ENCODE results near the gene COL4A5. TPM values are rescaled to one million over a fixed set of nuclear protein-coding genes. Genes with fewer than 3 reads are reported as not detected.

COL4A5 gene
- total RNA-seq, 1 donor from 2014 or later: not detected

DNA sequence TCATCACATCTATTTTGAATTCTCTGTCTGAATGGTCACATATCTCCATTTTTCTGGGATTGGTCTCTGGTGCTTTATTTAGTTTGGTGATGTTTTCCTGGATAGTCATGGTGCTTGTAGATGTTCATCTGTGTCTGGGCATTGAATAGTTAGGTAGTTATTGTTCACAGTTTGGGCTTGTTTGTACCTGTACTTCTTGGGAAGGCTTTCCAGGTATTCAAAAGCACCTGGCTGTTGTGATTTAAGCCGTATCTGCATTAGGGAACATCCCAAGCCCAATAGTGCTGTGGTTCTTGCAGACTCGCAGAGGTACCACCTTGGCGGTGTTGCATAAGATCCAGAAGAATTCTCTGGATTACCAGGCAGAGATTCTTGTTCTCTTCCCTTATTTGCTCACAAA lies 44.6 kb downstream of the COL4A5 start:
- Mint-ChIP-seq H3K27ac (no peak overlapping the region), H3K4me3 (no peak overlapping the region), H3K4me1 (ENCODE audit: low read depth) (no peaks in the 10 kb centered on the region), H3K27me3 (ENCODE audit: insufficient read depth) (no peaks in the 10 kb centered on the region), H3K36me3 (ENCODE audit: low read depth) (no peaks in the 10 kb centered on the region), H3K9me3 (no peaks in the 10 kb centered on the region)
- no peak for DNase-seq (ENCODE audit: low spot score)
- intact Hi-C loops (cut with micrococcal nuclease): no loop called here

GRCh38 chrX:108485960-108486359 lies 46.3 kb downstream of the COL4A5 start:
- Mint-ChIP-seq H3K4me1 (ENCODE audit: low read depth) (no peaks in the 10 kb centered on the region), H3K9me3 (no peaks in the 10 kb centered on the region), H3K36me3 (ENCODE audit: low read depth) (no peaks in the 10 kb centered on the region), H3K27ac (no peak overlapping the region), H3K4me3 (no peak overlapping the region), H3K27me3 (ENCODE audit: insufficient read depth) (no peaks in the 10 kb centered on the region)
- intact Hi-C loops (cut with micrococcal nuclease): no loop called here
- DNase-seq (ENCODE audit: low spot score): no peak

DNA sequence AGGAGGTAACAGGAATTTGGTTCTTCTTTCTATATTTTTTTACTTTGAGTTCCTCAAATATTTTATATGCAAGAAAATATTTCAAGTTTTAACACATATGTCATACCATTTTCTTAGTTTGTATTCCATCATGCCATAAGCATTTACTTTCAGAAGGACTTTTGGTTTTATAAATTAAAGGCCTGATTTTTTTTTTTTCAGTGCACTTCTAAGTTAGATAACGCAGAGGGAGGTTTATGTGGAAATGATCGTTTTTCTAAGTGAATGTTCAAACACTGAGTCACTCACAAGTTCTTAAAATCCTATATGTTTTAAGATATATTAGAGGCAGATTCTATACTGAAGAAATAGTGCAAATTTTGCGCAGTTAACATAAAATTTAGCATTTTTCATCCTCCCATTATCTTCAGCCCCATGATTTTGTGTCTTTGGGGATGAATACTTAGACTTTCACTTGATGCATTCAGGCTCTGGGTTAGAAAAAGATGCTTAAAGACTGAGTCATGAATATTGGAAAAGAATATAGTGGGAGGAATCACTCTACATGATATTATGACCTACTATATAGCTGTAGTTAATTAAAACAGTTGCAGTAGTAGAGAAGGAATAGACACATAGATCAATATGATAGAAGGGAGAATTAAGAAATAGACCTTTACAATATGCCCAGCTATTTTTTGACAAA lies 54.9 kb downstream of the COL4A5 start:
- no peaks in the 10 kb centered on the region for H3K9me3 Mint-ChIP-seq
- intact Hi-C loops (cut with micrococcal nuclease): no loop called here
- no peak overlapping the region for H3K27ac Mint-ChIP-seq
- no peaks in the 10 kb centered on the region for H3K27me3 Mint-ChIP-seq (ENCODE audit: insufficient read depth)
- no peaks in the 10 kb centered on the region for H3K4me1 Mint-ChIP-seq (ENCODE audit: low read depth)
- DNase-seq (ENCODE audit: low spot score): no peak
- no peak overlapping the region for H3K4me3 Mint-ChIP-seq
- no peaks in the 10 kb centered on the region for H3K36me3 Mint-ChIP-seq (ENCODE audit: low read depth)

GRCh38 chrX:108511721-108512120 lies 72.1 kb downstream of the COL4A5 start:
- Mint-ChIP-seq H3K9me3 (no peaks in the 10 kb centered on the region), H3K4me1 (ENCODE audit: low read depth) (no peaks in the 10 kb centered on the region), H3K27me3 (ENCODE audit: insufficient read depth) (no peaks in the 10 kb centered on the region), H3K4me3 (no peak overlapping the region), H3K27ac (no peak overlapping the region), H3K36me3 (ENCODE audit: low read depth) (no peaks in the 10 kb centered on the region)
- DNase-seq (ENCODE audit: low spot score): no peak
- intact Hi-C loops (cut with micrococcal nuclease): no loop called here

DNA sequence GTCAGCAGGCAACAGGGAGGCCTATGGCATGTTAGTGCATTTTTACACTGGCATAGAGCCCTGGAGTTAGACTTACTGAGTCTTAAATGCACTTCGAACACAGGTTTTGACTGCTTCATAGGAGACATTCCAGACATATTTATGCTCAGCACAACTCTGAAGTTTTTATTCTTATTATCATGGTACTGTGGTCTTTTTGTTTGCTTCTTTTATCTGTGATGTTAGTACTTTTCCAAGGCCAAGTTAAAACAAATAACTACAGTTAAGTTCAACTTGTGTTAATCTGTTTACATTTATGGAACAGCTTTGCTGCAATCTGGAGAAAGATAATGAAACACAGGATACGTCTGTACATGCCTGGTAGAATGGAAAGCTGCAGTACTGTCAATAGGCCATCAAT lies 76.5 kb downstream of the COL4A5 start:
- no peaks in the 10 kb centered on the region for H3K4me1 Mint-ChIP-seq (ENCODE audit: low read depth)
- H3K4me3 Mint-ChIP-seq: no peak overlapping the region
- no peaks in the 10 kb centered on the region for H3K9me3 Mint-ChIP-seq
- H3K27me3 Mint-ChIP-seq (ENCODE audit: insufficient read depth): no peaks in the 10 kb centered on the region
- intact Hi-C loops (cut with micrococcal nuclease): no loop called here
- no peaks in the 10 kb centered on the region for H3K36me3 Mint-ChIP-seq (ENCODE audit: low read depth)
- DNase-seq (ENCODE audit: low spot score): no peak
- no peak overlapping the region for H3K27ac Mint-ChIP-seq

DNA sequence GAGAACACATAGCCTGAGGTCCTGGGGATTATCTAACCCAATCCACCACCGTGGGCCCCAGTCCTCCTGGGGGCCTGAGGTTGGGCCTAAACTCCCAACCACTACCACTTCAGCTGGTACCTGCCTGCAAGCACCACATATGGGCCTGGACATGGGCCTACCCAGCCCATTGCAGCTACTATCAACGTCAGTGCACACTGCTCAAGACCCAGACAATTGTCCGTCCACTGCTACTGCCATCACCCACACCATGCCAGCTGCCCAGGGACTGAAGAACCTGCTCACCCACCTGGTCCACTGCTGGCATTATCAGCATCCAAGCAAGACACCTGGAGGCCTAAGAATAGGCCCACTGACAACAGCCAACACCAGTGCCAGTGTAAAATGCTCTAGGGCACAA lies 88.1 kb downstream of the COL4A5 start:
- intact Hi-C loops (cut with micrococcal nuclease): no loop called here
- no peaks in the 10 kb centered on the region for H3K9me3 Mint-ChIP-seq
- no peaks in the 10 kb centered on the region for H3K36me3 Mint-ChIP-seq (ENCODE audit: low read depth)
- no peaks in the 10 kb centered on the region for H3K4me1 Mint-ChIP-seq (ENCODE audit: low read depth)
- DNase-seq (ENCODE audit: low spot score): no peak
- no peaks in the 10 kb centered on the region for H3K27me3 Mint-ChIP-seq (ENCODE audit: insufficient read depth)
- H3K27ac Mint-ChIP-seq: no peak overlapping the region
- no peak overlapping the region for H3K4me3 Mint-ChIP-seq

DNA sequence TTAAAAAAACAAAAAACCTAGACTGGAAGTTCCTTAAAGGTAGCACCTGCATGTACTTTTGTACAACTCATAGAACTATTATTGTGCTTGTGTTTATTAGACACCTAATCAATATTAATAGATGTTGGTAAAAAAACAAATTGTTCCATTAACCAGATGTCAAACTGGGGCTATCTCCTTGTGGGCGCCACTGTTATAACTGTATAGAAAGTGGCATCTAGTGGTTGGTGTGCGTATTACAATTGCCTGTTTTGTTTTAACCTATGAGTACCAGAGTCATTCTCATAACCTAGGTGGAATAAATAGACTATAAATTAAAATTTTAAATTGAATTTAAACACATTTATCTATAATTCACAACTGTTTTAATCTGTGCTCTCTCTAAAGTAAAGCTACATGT lies 97.4 kb downstream of the COL4A5 start:
- Mint-ChIP-seq H3K27me3 (ENCODE audit: insufficient read depth) (no peaks in the 10 kb centered on the region), H3K9me3 (no peaks in the 10 kb centered on the region), H3K4me3 (no peak overlapping the region), H3K27ac (no peak overlapping the region), H3K4me1 (ENCODE audit: low read depth) (no peaks in the 10 kb centered on the region), H3K36me3 (ENCODE audit: low read depth) (no peaks in the 10 kb centered on the region)
- no peak for DNase-seq (ENCODE audit: low spot score)
- intact Hi-C loops (cut with micrococcal nuclease): no loop called here

DNA sequence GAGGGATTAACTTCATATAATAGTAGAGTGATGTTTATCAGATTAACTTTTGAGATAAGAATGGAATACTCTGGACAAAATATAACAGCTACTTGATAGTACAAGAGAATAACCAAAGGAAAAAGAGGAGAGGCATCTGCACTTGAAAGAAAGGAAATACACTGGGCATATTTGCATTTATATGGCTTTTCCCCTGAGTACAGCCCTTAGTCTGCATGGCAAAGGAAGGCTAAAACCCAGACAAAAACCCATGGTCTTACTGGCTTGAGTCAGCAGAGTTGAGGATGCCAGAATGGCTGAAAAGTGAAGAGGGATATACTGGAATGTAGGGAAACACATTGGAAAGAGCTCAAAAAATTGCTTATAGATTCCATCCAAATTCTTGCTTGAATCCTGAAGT lies 101.6 kb downstream of the COL4A5 start:
- DNase-seq (ENCODE audit: low spot score): no peak
- Mint-ChIP-seq H3K27ac (no peak overlapping the region), H3K4me3 (no peak overlapping the region), H3K36me3 (ENCODE audit: low read depth) (no peaks in the 10 kb centered on the region), H3K27me3 (ENCODE audit: insufficient read depth) (no peaks in the 10 kb centered on the region), H3K9me3 (no peaks in the 10 kb centered on the region), H3K4me1 (ENCODE audit: low read depth) (no peaks in the 10 kb centered on the region)
- intact Hi-C loops (cut with micrococcal nuclease): no loop called here

DNA sequence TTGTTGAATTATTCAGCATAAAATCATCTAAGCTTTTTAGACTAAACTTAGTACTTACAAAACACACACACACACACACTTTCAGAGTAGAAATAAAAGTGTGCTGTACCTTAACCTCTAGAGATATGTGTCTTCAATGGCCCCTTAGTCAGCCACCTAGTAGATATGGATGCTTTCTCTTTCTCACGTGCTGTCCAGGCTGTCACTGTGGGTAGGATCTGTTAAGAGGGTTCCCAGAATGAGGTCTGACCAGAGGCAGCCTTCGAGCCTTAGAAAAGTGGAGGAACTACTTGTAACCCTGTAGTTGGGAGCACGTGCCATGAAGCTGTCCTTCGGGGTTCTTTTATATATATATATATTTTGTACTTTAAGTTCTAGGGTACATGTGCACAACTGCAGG lies 117.9 kb downstream of the COL4A5 start:
- no peak for DNase-seq (ENCODE audit: low spot score)
- H3K4me1 Mint-ChIP-seq (ENCODE audit: low read depth): no peaks in the 10 kb centered on the region
- intact Hi-C loops (cut with micrococcal nuclease): no loop called here
- H3K4me3 Mint-ChIP-seq: no peak overlapping the region
- no peaks in the 10 kb centered on the region for H3K36me3 Mint-ChIP-seq (ENCODE audit: low read depth)
- H3K27ac Mint-ChIP-seq: no peak overlapping the region
- H3K27me3 Mint-ChIP-seq (ENCODE audit: insufficient read depth): no peaks in the 10 kb centered on the region
- no peaks in the 10 kb centered on the region for H3K9me3 Mint-ChIP-seq

- Mint-ChIP-seq H3K4me1 (ENCODE audit: low read depth) (no peaks in the 10 kb centered on the region), H3K9me3 (no peaks in the 10 kb centered on the region), H3K4me3 (no peak overlapping the region), H3K27ac (no peak overlapping the region), H3K27me3 (ENCODE audit: insufficient read depth) (no peaks in the 10 kb centered on the region), H3K36me3 (ENCODE audit: low read depth) (no peaks in the 10 kb centered on the region)
- intact Hi-C loops (cut with micrococcal nuclease): no loop called here
- no peak for DNase-seq (ENCODE audit: low spot score)
Measured at GRCh38 chrX:108558217-108558616, 118.6 kb downstream of the COL4A5 start.

DNA sequence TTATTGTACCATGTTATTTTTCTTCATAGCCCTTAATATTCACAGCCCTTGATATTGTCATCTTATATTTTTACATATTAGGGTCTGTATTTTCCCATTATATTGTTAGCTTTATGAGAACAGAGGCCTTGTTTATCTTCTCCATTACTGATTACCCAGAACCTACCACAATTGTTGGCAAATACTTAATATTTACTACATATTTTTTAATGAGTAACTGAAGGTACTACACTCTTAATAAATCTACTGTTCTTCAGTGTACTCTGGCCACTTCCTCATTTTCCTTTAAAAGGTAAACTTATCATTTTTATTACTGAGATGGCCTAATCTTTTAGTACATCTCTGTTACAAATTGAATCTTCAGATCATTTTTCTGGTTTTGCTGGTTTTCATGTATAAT lies 133.5 kb downstream of the COL4A5 start:
- intact Hi-C loops (cut with micrococcal nuclease): no loop called here
- Mint-ChIP-seq H3K27ac (no peak overlapping the region), H3K36me3 (ENCODE audit: low read depth) (no peaks in the 10 kb centered on the region), H3K9me3 (no peaks in the 10 kb centered on the region), H3K4me1 (ENCODE audit: low read depth) (no peaks in the 10 kb centered on the region), H3K4me3 (no peak overlapping the region), H3K27me3 (ENCODE audit: insufficient read depth) (no peaks in the 10 kb centered on the region)
- DNase-seq (ENCODE audit: low spot score): no peak

DNA sequence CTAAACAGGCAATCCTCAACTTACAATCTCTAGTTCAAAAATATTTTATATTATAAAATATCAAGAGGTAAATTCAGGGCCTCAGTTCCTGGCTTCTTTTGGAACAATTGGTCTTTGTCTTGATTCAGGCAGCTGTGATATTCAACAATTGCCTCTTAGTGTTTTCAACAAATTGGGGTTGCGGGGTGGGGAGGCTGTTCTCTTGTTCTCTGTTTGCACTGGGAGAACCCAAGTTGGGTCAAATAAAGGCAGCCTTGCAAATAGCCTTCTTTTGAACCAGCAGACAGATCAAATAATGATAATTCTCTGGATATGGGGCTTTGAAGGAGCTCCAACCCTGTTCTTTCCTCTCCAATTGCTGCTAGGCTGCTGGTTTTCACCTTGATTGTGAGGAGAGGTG lies 142.5 kb downstream of the COL4A5 start:
- Mint-ChIP-seq H3K9me3 (no peaks in the 10 kb centered on the region), H3K4me3 (no peak overlapping the region), H3K27ac (no peak overlapping the region), H3K4me1 (ENCODE audit: low read depth) (no peaks in the 10 kb centered on the region), H3K36me3 (ENCODE audit: low read depth) (no peaks in the 10 kb centered on the region), H3K27me3 (ENCODE audit: insufficient read depth) (no peaks in the 10 kb centered on the region)
- intact Hi-C loops (cut with micrococcal nuclease): no loop called here
- no peak for DNase-seq (ENCODE audit: low spot score)

GRCh38 chrX:108584617-108585211 lies 145.1 kb downstream of the COL4A5 start:
- intact Hi-C loops (cut with micrococcal nuclease): no loop called here
- no peak overlapping the region for H3K4me3 Mint-ChIP-seq
- no peaks in the 10 kb centered on the region for H3K36me3 Mint-ChIP-seq (ENCODE audit: low read depth)
- no peak for DNase-seq (ENCODE audit: low spot score)
- no peaks in the 10 kb centered on the region for H3K27me3 Mint-ChIP-seq (ENCODE audit: insufficient read depth)
- H3K27ac Mint-ChIP-seq: no peak overlapping the region
- H3K4me1 Mint-ChIP-seq (ENCODE audit: low read depth): no peaks in the 10 kb centered on the region
- no peaks in the 10 kb centered on the region for H3K9me3 Mint-ChIP-seq

- H3K9me3 Mint-ChIP-seq: no peaks in the 10 kb centered on the region
- H3K4me3 Mint-ChIP-seq: no peak overlapping the region
- intact Hi-C loops (cut with micrococcal nuclease): no loop called here
- H3K27me3 Mint-ChIP-seq (ENCODE audit: insufficient read depth): no peaks in the 10 kb centered on the region
- H3K27ac Mint-ChIP-seq: no peak overlapping the region
- H3K4me1 Mint-ChIP-seq (ENCODE audit: low read depth): no peaks in the 10 kb centered on the region
- H3K36me3 Mint-ChIP-seq (ENCODE audit: low read depth): no peaks in the 10 kb centered on the region
- DNase-seq (ENCODE audit: low spot score): no peak
Measured at GRCh38 chrX:108590496-108590895, 150.9 kb downstream of the COL4A5 start.
